ENCODE results near the gene EVA1A.

EVA1A gene

GRCh38 chr2:75465317-75465984, 95.3 kb downstream of the EVA1A start:
- Histone ChIP-seq H3K4me3 (ENCODE audit: low read length) (no peak overlapping the region), H3K27me3 (replicated peaks; ENCODE audit: control insufficient read depth, insufficient read depth, low read length) (peaks cover 3% of the 10 kb centered on the region), H3K36me3 (ENCODE audit: control insufficient read depth, insufficient read depth, low read length, severe bottlenecking) (no peaks in the 10 kb centered on the region), H3K9me3 (ENCODE audit: control insufficient read depth, low read length) (no peaks in the 10 kb centered on the region), H3K4me1 (ENCODE audit: control insufficient read depth, insufficient read depth, low read length) (no peaks in the 10 kb centered on the region), H3K9ac (ENCODE audit: low read length) (no peak overlapping the region)
- peak; percentile 73 for DNase-seq (ENCODE audit: low read depth)

- H3K9me3 ChIP-seq (ENCODE audit: control insufficient read depth, low read length), result no peaks in the 10 kb centered on the region
- peaks cover 3% of the 10 kb centered on the region for H3K27me3 ChIP-seq (replicated peaks; ENCODE audit: control insufficient read depth, insufficient read depth, low read length)
- H3K4me3 ChIP-seq (ENCODE audit: low read length), result no peak overlapping the region
- no peak overlapping the region for H3K9ac ChIP-seq (ENCODE audit: low read length)
- peaks cover 5% of the 10 kb centered on the region for H3K4me1 ChIP-seq (ENCODE audit: control insufficient read depth, insufficient read depth, low read length)
- peak; percentile 63 for DNase-seq (ENCODE audit: low read depth)
- H3K36me3 ChIP-seq (ENCODE audit: control insufficient read depth, insufficient read depth, low read length, severe bottlenecking), result no peaks in the 10 kb centered on the region
Measured at GRCh38 chr2:75464348-75464946, 96.3 kb downstream of the EVA1A start.

- H3K9me3 ChIP-seq (ENCODE audit: control insufficient read depth, low read length), result no peaks in the 10 kb centered on the region
- H3K36me3 ChIP-seq (ENCODE audit: control insufficient read depth, insufficient read depth, low read length, severe bottlenecking), result no peaks in the 10 kb centered on the region
- DNase-seq (ENCODE audit: low read depth), result no peak
- H3K4me1 ChIP-seq (ENCODE audit: control insufficient read depth, insufficient read depth, low read length), result peaks cover 5% of the 10 kb centered on the region
- no peak overlapping the region for H3K9ac ChIP-seq (ENCODE audit: low read length)
- no peak overlapping the region for H3K4me3 ChIP-seq (ENCODE audit: low read length)
- no peaks in the 10 kb centered on the region for H3K27me3 ChIP-seq (replicated peaks; ENCODE audit: control insufficient read depth, insufficient read depth, low read length)
Measured at GRCh38 chr2:75462721-75463120, 98.0 kb downstream of the EVA1A start.

- H3K9me3 ChIP-seq (ENCODE audit: control insufficient read depth, low read length), result no peaks in the 10 kb centered on the region
- no peaks in the 10 kb centered on the region for H3K27me3 ChIP-seq (replicated peaks; ENCODE audit: control insufficient read depth, insufficient read depth, low read length)
- no peak for DNase-seq (ENCODE audit: low read depth)
- no peak overlapping the region for H3K4me3 ChIP-seq (ENCODE audit: low read length)
- H3K36me3 ChIP-seq (ENCODE audit: control insufficient read depth, insufficient read depth, low read length, severe bottlenecking), result no peaks in the 10 kb centered on the region
- no peak overlapping the region for H3K9ac ChIP-seq (ENCODE audit: low read length)
- peaks cover 5% of the 10 kb centered on the region for H3K4me1 ChIP-seq (ENCODE audit: control insufficient read depth, insufficient read depth, low read length)
Measured at GRCh38 chr2:75462206-75462605, 98.5 kb downstream of the EVA1A start.

GRCh38 chr2:75460630-75461029, 100.1 kb downstream of the EVA1A start:
- Histone ChIP-seq H3K4me3 (ENCODE audit: low read length) (no peak overlapping the region), H3K9me3 (ENCODE audit: control insufficient read depth, low read length) (no peaks in the 10 kb centered on the region), H3K27me3 (replicated peaks; ENCODE audit: control insufficient read depth, insufficient read depth, low read length) (no peaks in the 10 kb centered on the region), H3K4me1 (ENCODE audit: control insufficient read depth, insufficient read depth, low read length) (peaks cover 5% of the 10 kb centered on the region), H3K9ac (ENCODE audit: low read length) (no peak overlapping the region), H3K36me3 (ENCODE audit: control insufficient read depth, insufficient read depth, low read length, severe bottlenecking) (no peaks in the 10 kb centered on the region)
- no peak for DNase-seq (ENCODE audit: low read depth)

GRCh38 chr2:75459565-75460310, 101.0 kb downstream of the EVA1A start:
- H3K9me3 ChIP-seq (ENCODE audit: control insufficient read depth, low read length), result no peaks in the 10 kb centered on the region
- H3K27me3 ChIP-seq (replicated peaks; ENCODE audit: control insufficient read depth, insufficient read depth, low read length), result no peaks in the 10 kb centered on the region
- no peak overlapping the region for H3K9ac ChIP-seq (ENCODE audit: low read length)
- H3K36me3 ChIP-seq (ENCODE audit: control insufficient read depth, insufficient read depth, low read length, severe bottlenecking), result no peaks in the 10 kb centered on the region
- H3K4me1 ChIP-seq (ENCODE audit: control insufficient read depth, insufficient read depth, low read length), result peaks cover 5% of the 10 kb centered on the region
- peak; percentile 45 for DNase-seq (ENCODE audit: low read depth)
- H3K4me3 ChIP-seq (ENCODE audit: low read length), result no peak overlapping the region

GRCh38 chr2:75458201-75458600, 102.5 kb downstream of the EVA1A start:
- Histone ChIP-seq H3K4me3 (ENCODE audit: low read length) (no peak overlapping the region), H3K9me3 (ENCODE audit: control insufficient read depth, low read length) (no peaks in the 10 kb centered on the region), H3K9ac (ENCODE audit: low read length) (no peak overlapping the region), H3K4me1 (ENCODE audit: control insufficient read depth, insufficient read depth, low read length) (peaks cover 5% of the 10 kb centered on the region), H3K27me3 (replicated peaks; ENCODE audit: control insufficient read depth, insufficient read depth, low read length) (no peaks in the 10 kb centered on the region), H3K36me3 (ENCODE audit: control insufficient read depth, insufficient read depth, low read length, severe bottlenecking) (no peaks in the 10 kb centered on the region)
- DNase-seq (ENCODE audit: low read depth), result no peak

GRCh38 chr2:75456825-75457224, 103.9 kb downstream of the EVA1A start:
- Histone ChIP-seq H3K4me3 (ENCODE audit: low read length) (no peak overlapping the region), H3K27me3 (replicated peaks; ENCODE audit: control insufficient read depth, insufficient read depth, low read length) (no peaks in the 10 kb centered on the region), H3K4me1 (ENCODE audit: control insufficient read depth, insufficient read depth, low read length) (peaks cover 5% of the 10 kb centered on the region), H3K9ac (ENCODE audit: low read length) (no peak overlapping the region), H3K9me3 (ENCODE audit: control insufficient read depth, low read length) (no peaks in the 10 kb centered on the region), H3K36me3 (ENCODE audit: control insufficient read depth, insufficient read depth, low read length, severe bottlenecking) (no peaks in the 10 kb centered on the region)
- DNase-seq (ENCODE audit: low read depth), result no peak

- no peaks in the 10 kb centered on the region for H3K27me3 ChIP-seq (replicated peaks; ENCODE audit: control insufficient read depth, insufficient read depth, low read length)
- H3K9me3 ChIP-seq (ENCODE audit: control insufficient read depth, low read length), result peaks cover 3% of the 10 kb centered on the region
- H3K4me1 ChIP-seq (ENCODE audit: control insufficient read depth, insufficient read depth, low read length), result peaks cover 5% of the 10 kb centered on the region
- H3K4me3 ChIP-seq (ENCODE audit: low read length), result no peak overlapping the region
- no peaks in the 10 kb centered on the region for H3K36me3 ChIP-seq (ENCODE audit: control insufficient read depth, insufficient read depth, low read length, severe bottlenecking)
- no peak overlapping the region for H3K9ac ChIP-seq (ENCODE audit: low read length)
- no peak for DNase-seq (ENCODE audit: low read depth)
Measured at GRCh38 chr2:75456111-75456510, 104.6 kb downstream of the EVA1A start.

GRCh38 chr2:75454241-75454620, 106.5 kb downstream of the EVA1A start:
- no peak overlapping the region for H3K4me3 ChIP-seq (ENCODE audit: low read length)
- DNase-seq (ENCODE audit: low read depth), result no peak
- no peak overlapping the region for H3K9ac ChIP-seq (ENCODE audit: low read length)
- H3K4me1 ChIP-seq (ENCODE audit: control insufficient read depth, insufficient read depth, low read length), result no peaks in the 10 kb centered on the region
- H3K36me3 ChIP-seq (ENCODE audit: control insufficient read depth, insufficient read depth, low read length, severe bottlenecking), result no peaks in the 10 kb centered on the region
- peaks cover 16% of the 10 kb centered on the region for H3K9me3 ChIP-seq (ENCODE audit: control insufficient read depth, low read length)
- no peaks in the 10 kb centered on the region for H3K27me3 ChIP-seq (replicated peaks; ENCODE audit: control insufficient read depth, insufficient read depth, low read length)

- H3K36me3 ChIP-seq (ENCODE audit: control insufficient read depth, insufficient read depth, low read length, severe bottlenecking), result no peaks in the 10 kb centered on the region
- peaks cover 16% of the 10 kb centered on the region for H3K9me3 ChIP-seq (ENCODE audit: control insufficient read depth, low read length)
- no peaks in the 10 kb centered on the region for H3K27me3 ChIP-seq (replicated peaks; ENCODE audit: control insufficient read depth, insufficient read depth, low read length)
- no peak overlapping the region for H3K9ac ChIP-seq (ENCODE audit: low read length)
- no peak overlapping the region for H3K4me3 ChIP-seq (ENCODE audit: low read length)
- no peaks in the 10 kb centered on the region for H3K4me1 ChIP-seq (ENCODE audit: control insufficient read depth, insufficient read depth, low read length)
- no peak for DNase-seq (ENCODE audit: low read depth)
Measured at GRCh38 chr2:75453384-75454240, 107.1 kb downstream of the EVA1A start.
